Neural progenitor cell (in vitro differentiated cells): Measurements from ENCODE around the gene FADS2. TPM values are rescaled to one million over a fixed set of nuclear protein-coding genes. Genes with fewer than 3 reads are reported as not detected.

Experiments used
- DNase-seq: peaks from one replicate; pipeline ENCODE4 v3.0.0-alpha.2; 2016; ENCODE audit warnings: low spot score
- H2AFZ ChIP-seq: fragments of 200-600 bp; sonication (generic); replicated peaks from 2 replicates; pipeline ENCODE4 v1.6.1; 2016; ENCODE audit warnings: antibody characterized with exemption
- H3F3A ChIP-seq: fragments of 200-600 bp; sonication (generic); 2 replicates; pipeline ENCODE4 v1.6.1; 2016; ENCODE audit warnings: antibody characterized with exemption, low read depth
- H3K27ac ChIP-seq: fragments of 200-600 bp; sonication (generic); 2 replicates; pipeline ENCODE4 v1.5.1; 2016; ENCODE audit warnings: mild to moderate bottlenecking
- H3K27me3 ChIP-seq: fragments of 200-600 bp; sonication (generic); 2 replicates; pipeline ENCODE4 v1.6.1; 2016; ENCODE audit warnings: mild to moderate bottlenecking, moderate library complexity
- H3K36me3 ChIP-seq: fragments of 200-600 bp; sonication (generic); 2 replicates; pipeline ENCODE4 v1.5.1; 2016
- H3K4me1 ChIP-seq: fragments of 200-600 bp; sonication (generic); 2 replicates; pipeline ENCODE4 v1.6.1; 2016; ENCODE audit warnings: mixed run types
- H3K4me2 ChIP-seq: fragments of 200-600 bp; sonication (generic); 2 replicates; pipeline ENCODE4 v1.6.1; 2016
- H3K4me3 ChIP-seq: fragments of 200-600 bp; sonication (generic); 2 replicates; pipeline ENCODE4 v1.5.1; 2016
- H3K79me2 ChIP-seq: fragments of 200-600 bp; sonication (generic); 2 replicates; pipeline ENCODE4 v1.6.1; 2016; ENCODE audit warnings: low read depth
- H3K9ac ChIP-seq: fragments of 200-600 bp; sonication (generic); 2 replicates; pipeline ENCODE4 v1.6.1; 2016
- H3K9me3 ChIP-seq: fragments of 200-600 bp; sonication (generic); 2 replicates; pipeline ENCODE4 v1.5.1; 2016; ENCODE audit warnings: low read depth
- H4K20me1 ChIP-seq: fragments of 200-600 bp; sonication (generic); 2 replicates; pipeline ENCODE4 v1.6.1; 2016; ENCODE audit warnings: low read depth
- H3K27ac Mint-ChIP-seq: 3 replicates; pipeline ENCODE4 v1.8.0; 2021; ENCODE audit warnings: mixed read lengths
- H3K27me3 Mint-ChIP-seq: 2 replicates; pipeline ENCODE4 v1.8.0; 2022; ENCODE audit warnings: low read depth, mild to moderate bottlenecking, inconsistent platforms, moderate library complexity, mixed read lengths; ENCODE audit not compliant: insufficient read depth
- H3K36me3 Mint-ChIP-seq: 3 replicates; pipeline ENCODE4 v1.8.0; 2021; ENCODE audit warnings: mixed read lengths
- H3K4me1 Mint-ChIP-seq: 3 replicates; pipeline ENCODE4 v1.8.0; 2021; ENCODE audit warnings: mixed read lengths
- H3K4me3 Mint-ChIP-seq: 3 replicates; pipeline ENCODE4 v1.8.0; 2021; ENCODE audit warnings: mild to moderate bottlenecking, moderate library complexity, mixed read lengths
- H3K9me3 Mint-ChIP-seq: 3 replicates; pipeline ENCODE4 v1.8.0; 2020; ENCODE audit warnings: mixed read lengths
- EZH2 ChIP-seq: fragments of 200-600 bp; sonication (generic); IDR thresholded peaks from 2 replicates; pipeline ENCODE4 v1.6.1; 2017; ENCODE audit warnings: antibody characterized with exemption, mild to moderate bottlenecking, moderate library complexity
- EZH2phosphoT487 ChIP-seq: fragments of 200-600 bp; sonication (generic); IDR thresholded peaks from 2 replicates; pipeline ENCODE4 v1.6.1; 2017; ENCODE audit warnings: antibody characterized with exemption
- total RNA-seq: library from RNA; depleted of rRNA; stranded (reverse); fragments of >200 nt; gene quantifications from 2 replicates; pipeline ENCODE4 v1.2.3, GENCODE V29; 2015; ENCODE audit warnings: low replicate concordance
- TF ChIP-seq, protein P1 (sequence below): fragments of 200-600 bp; sonication (generic); IDR thresholded peaks from 2 replicates; pipeline ENCODE4 v1.5.1; 2017; ENCODE audit warnings: antibody characterized with exemption, mild to moderate bottlenecking

Gene FADS2
- total RNA-seq, 1 donor from 2014 or later = 233 TPM

DNA sequence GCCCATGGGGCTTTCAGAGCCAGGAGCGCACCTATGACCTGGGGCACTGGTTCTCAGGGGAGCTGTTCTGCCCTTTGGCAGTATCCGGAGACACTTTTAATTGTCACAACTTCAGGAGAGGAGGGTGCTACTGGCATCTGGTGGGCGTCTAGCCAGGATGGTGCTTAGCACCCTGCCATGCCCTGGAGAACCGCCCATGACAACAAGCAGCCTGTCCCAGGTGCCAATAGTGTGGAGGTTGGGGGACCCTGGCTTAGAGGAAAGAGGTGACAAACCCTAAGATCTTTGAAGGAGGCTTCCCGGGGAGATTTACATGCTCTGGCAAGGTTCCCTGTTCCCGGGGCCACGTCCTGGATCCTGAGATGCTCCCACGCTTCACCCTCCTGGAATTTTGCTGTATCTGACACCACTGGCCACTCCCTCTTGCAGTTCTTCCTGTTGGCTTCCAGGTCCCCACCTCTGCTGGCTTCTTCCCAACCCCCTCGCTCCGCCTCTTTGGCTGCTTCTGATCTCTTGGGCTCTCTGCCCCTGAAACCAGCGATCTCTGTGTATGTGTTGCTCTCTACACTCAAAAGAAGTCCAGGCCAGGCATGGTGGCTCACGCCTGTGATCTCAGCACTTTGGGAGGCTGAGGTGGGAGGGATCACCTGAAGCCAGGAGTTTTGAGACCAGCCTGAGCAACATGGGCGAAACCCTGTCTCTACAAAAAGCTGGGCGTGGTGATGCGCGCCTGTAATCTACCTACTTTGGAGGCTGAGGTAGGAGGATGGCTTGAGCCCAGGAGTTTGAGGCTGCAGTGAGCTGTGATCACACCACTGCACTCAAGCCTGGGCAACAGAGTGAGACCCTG lies 32.2 kb downstream of the FADS2 start:
- H3K27me3 ChIP-seq = no peaks in the 10 kb centered on the region
- peaks cover 4% of the 10 kb centered on the region for H3K4me1 Mint-ChIP-seq
- peaks cover 34% of the 10 kb centered on the region for H3K36me3 Mint-ChIP-seq
- no peak overlapping the region for H3K27ac Mint-ChIP-seq
- peaks cover 7% of the 10 kb centered on the region for H3F3A ChIP-seq
- H4K20me1 ChIP-seq = peaks cover 6% of the 10 kb centered on the region
- H3K36me3 ChIP-seq = no peaks in the 10 kb centered on the region
- H3K4me3 Mint-ChIP-seq = no peak overlapping the region
- H3K9me3 ChIP-seq = no peaks in the 10 kb centered on the region
- no peak overlapping the region for H3K9ac ChIP-seq
- H3K27me3 Mint-ChIP-seq = no peaks in the 10 kb centered on the region
- H3K4me3 ChIP-seq = no peak overlapping the region
- no peaks in the 10 kb centered on the region for H3K9me3 Mint-ChIP-seq
- no peak for DNase-seq
- TF ChIP-seq, protein P1, sequence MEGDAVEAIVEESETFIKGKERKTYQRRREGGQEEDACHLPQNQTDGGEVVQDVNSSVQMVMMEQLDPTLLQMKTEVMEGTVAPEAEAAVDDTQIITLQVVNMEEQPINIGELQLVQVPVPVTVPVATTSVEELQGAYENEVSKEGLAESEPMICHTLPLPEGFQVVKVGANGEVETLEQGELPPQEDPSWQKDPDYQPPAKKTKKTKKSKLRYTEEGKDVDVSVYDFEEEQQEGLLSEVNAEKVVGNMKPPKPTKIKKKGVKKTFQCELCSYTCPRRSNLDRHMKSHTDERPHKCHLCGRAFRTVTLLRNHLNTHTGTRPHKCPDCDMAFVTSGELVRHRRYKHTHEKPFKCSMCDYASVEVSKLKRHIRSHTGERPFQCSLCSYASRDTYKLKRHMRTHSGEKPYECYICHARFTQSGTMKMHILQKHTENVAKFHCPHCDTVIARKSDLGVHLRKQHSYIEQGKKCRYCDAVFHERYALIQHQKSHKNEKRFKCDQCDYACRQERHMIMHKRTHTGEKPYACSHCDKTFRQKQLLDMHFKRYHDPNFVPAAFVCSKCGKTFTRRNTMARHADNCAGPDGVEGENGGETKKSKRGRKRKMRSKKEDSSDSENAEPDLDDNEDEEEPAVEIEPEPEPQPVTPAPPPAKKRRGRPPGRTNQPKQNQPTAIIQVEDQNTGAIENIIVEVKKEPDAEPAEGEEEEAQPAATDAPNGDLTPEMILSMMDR = no peak
- TF ChIP-seq EZH2 (no peak), EZH2phosphoT487 (no peak)
- no peaks in the 10 kb centered on the region for H3K4me1 ChIP-seq
- peaks cover 9% of the 10 kb centered on the region for H3K79me2 ChIP-seq
- H2AFZ ChIP-seq = no peak overlapping the region
- no peak overlapping the region for H3K4me2 ChIP-seq
- no peak overlapping the region for H3K27ac ChIP-seq

DNA sequence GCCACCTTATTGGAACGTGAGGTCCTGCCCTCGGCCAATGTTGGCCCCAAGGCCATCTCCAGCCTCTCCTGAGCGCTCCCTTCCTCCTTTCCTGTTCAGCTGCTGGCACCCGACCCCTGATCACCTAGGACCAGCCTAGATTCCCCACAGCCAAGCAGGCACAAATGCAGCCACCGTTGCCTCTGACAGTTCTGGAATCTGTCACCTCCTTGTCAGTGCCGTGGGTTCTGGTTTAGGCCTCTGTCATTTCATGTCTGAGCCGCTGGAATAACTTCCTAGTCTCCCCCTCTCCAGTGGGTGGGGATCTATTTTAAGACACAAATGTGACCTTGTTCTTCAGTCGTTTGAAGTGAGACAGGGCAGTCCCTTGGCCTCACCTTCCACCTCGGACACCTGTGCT lies 33.5 kb downstream of the FADS2 start:
- no peaks in the 10 kb centered on the region for H3K4me1 ChIP-seq
- no peaks in the 10 kb centered on the region for H3K79me2 ChIP-seq
- Mint-ChIP-seq H3K9me3 (no peaks in the 10 kb centered on the region), H3K36me3 (peaks cover 35% of the 10 kb centered on the region), H3K4me3 (no peak overlapping the region), H3K4me1 (peaks cover 8% of the 10 kb centered on the region), H3K27ac (peak overlapping the region; percentile 21), H3K27me3 (peaks cover 3% of the 10 kb centered on the region)
- peaks cover 10% of the 10 kb centered on the region for H3F3A ChIP-seq
- no peak overlapping the region for H3K9ac ChIP-seq
- H3K4me3 ChIP-seq = no peak overlapping the region
- no peaks in the 10 kb centered on the region for H3K9me3 ChIP-seq
- peaks cover 6% of the 10 kb centered on the region for H4K20me1 ChIP-seq
- no peak for DNase-seq
- no peaks in the 10 kb centered on the region for H3K27me3 ChIP-seq
- H2AFZ ChIP-seq = no peak overlapping the region
- H3K36me3 ChIP-seq = no peaks in the 10 kb centered on the region
- TF ChIP-seq, protein P1 = no peak
- TF ChIP-seq EZH2 = no peak
- TF ChIP-seq EZH2phosphoT487 = no peak
- H3K4me2 ChIP-seq = no peak overlapping the region
- H3K27ac ChIP-seq = no peak overlapping the region

DNA sequence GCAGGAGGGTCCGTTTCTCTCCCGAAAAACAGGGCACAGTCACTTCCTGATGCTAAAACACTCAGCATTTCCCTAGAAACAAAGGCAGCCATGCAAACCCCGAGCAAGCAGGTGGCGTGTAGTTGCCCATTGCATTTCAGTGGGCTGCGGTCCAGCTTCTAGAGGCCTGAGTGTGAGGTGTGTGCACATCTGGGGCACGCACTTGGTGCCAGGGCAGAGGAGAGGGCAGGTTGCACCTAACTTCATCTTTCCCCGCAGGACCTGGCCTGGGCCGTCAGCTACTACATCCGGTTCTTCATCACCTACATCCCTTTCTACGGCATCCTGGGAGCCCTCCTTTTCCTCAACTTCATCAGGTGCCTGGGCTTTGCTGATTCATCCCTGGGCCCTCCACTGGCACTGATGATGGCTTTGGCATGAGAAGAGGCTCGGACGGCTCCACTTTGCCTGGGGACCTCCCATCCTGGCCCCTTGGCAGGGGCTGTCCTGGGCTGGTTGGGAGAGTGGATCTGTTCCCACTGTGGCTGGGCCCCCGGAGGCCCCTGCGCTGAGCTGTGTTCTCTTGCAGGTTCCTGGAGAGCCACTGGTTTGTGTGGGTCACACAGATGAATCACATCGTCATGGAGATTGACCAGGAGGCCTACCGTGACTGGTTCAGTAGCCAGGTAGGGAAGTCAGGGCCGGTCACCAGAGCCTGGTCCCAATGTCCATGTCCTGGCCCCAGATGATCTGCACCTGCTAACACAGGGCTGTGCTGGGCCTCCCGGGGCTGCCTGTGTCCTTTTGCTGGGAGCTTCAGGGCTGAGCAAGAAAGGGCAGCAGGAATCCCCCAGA lies 34.8 kb downstream of the FADS2 start:
- Histone ChIP-seq H4K20me1 (peaks cover 6% of the 10 kb centered on the region), H3K4me3 (no peak overlapping the region), H3K79me2 (no peaks in the 10 kb centered on the region), H3K27me3 (no peaks in the 10 kb centered on the region), H3K4me2 (no peak overlapping the region), H3K9me3 (no peaks in the 10 kb centered on the region), H3F3A (peaks cover 10% of the 10 kb centered on the region), H3K4me1 (no peaks in the 10 kb centered on the region), H2AFZ (no peak overlapping the region), H3K27ac (no peak overlapping the region), H3K9ac (no peak overlapping the region), H3K36me3 (no peaks in the 10 kb centered on the region)
- Mint-ChIP-seq H3K36me3 (peaks cover 35% of the 10 kb centered on the region), H3K9me3 (no peaks in the 10 kb centered on the region), H3K27me3 (peaks cover 3% of the 10 kb centered on the region), H3K4me3 (no peak overlapping the region), H3K27ac (no peak overlapping the region), H3K4me1 (peaks cover 8% of the 10 kb centered on the region)
- TF ChIP-seq EZH2 (no peak), EZH2phosphoT487 (no peak)
- TF ChIP-seq, protein P1 = no peak
- no peak for DNase-seq
